OCI-LY3 (cell line): ENCODE measurements around the gene KAT6B.

Source experiments
- H2AFZ ChIP-seq: fragments of 200-600, 300-600 bp; shearing (Covaris generic); 2 replicates; pipeline ENCODE4 v1.6.0; 2014; ENCODE audit warnings: antibody characterized with exemption, low read depth, low read length
- H3K27ac ChIP-seq: fragments of 200-600, 300-600 bp; sonication (generic); 2 replicates; pipeline ENCODE4 v1.5.1; 2014; ENCODE audit warnings: mild to moderate bottlenecking, low read length, moderate library complexity, mixed read lengths
- H3K27me3 ChIP-seq: fragments of 200-600, 300-600 bp; sonication (generic); 2 replicates; pipeline ENCODE4 v1.6.1; 2014; ENCODE audit warnings: low read depth, low read length, mixed read lengths
- H3K36me3 ChIP-seq: fragments of 200-600, 300-600 bp; sonication (generic); replicated peaks from 2 replicates; pipeline ENCODE3; 2014; ENCODE audit warnings: low read depth, low read length, mixed read lengths
- H3K4me1 ChIP-seq: fragments of 300-600, 200-600 bp; sonication (generic); 2 replicates; pipeline ENCODE4 v1.6.1; 2014; ENCODE audit warnings: low read length, mixed read lengths
- H3K4me2 ChIP-seq: fragments of 200-600, 300-600 bp; sonication (generic); 2 replicates; pipeline ENCODE4 v1.6.1; 2014; ENCODE audit warnings: low read length, mixed read lengths
- H3K4me3 ChIP-seq: fragments of 300-600, 200-600 bp; sonication (generic); 2 replicates; pipeline ENCODE4 v1.5.1; 2014; ENCODE audit warnings: antibody characterized with exemption, mild to moderate bottlenecking, low read length, moderate library complexity
- H3K79me2 ChIP-seq: fragments of 300-600, 200-600 bp; shearing (Covaris generic); 2 replicates; pipeline ENCODE4 v1.6.1; 2014; ENCODE audit warnings: mild to moderate bottlenecking, low read length, mixed read lengths
- H3K9ac ChIP-seq: fragments of 300-600, 200-600 bp; shearing (Covaris generic); 2 replicates; pipeline ENCODE4 v1.6.0; 2014; ENCODE audit warnings: mild to moderate bottlenecking, low read length, moderate library complexity
- H3K9me3 ChIP-seq: fragments of 200-600, 300-600 bp; shearing (Covaris generic); 2 replicates; pipeline ENCODE4 v1.6.1; 2014; ENCODE audit warnings: low read length, mixed read lengths; ENCODE audit not compliant: insufficient read depth
- H4K20me1 ChIP-seq: fragments of 200-600, 300-600 bp; sonication (generic); 2 replicates; pipeline ENCODE4 v1.6.1; 2016; ENCODE audit warnings: low read length, mixed read lengths; ENCODE audit not compliant: insufficient read depth
- CTCF ChIP-seq: fragments of 200-600, 300-600 bp; sonication (generic); IDR thresholded peaks from 2 replicates; pipeline ENCODE4 v1.5.1; 2014; ENCODE audit warnings: antibody characterized with exemption, low read length, low read depth
- EZH2phosphoT487 ChIP-seq: fragments of 200-600 bp; shearing (Covaris generic); IDR thresholded peaks from 2 replicates; pipeline ENCODE4 v1.6.1; 2018; ENCODE audit warnings: antibody characterized with exemption, mixed run types, low read depth

The KAT6B gene

GRCh38 chr10:75000748-75001321 is 174.4 kb downstream of the KAT6B start:
- no peaks in the 10 kb centered on the region for H3K27me3 ChIP-seq
- H3K27ac ChIP-seq, result peak overlapping the region; percentile 56
- no peaks in the 10 kb centered on the region for H3K9me3 ChIP-seq
- H3K4me2 ChIP-seq, result peak overlapping the region; percentile 96
- TF ChIP-seq EZH2phosphoT487, result no peak
- TF ChIP-seq CTCF, result no peak
- H3K9ac ChIP-seq, result peak overlapping the region; percentile 34
- H3K4me1 ChIP-seq, result peaks cover 19% of the 10 kb centered on the region
- no peaks in the 10 kb centered on the region for H3K79me2 ChIP-seq
- H2AFZ ChIP-seq, result peak overlapping the region; percentile 33; the same call in 1 of the 2 replicates
- peak overlapping the region; percentile 75 for H3K4me3 ChIP-seq
- H4K20me1 ChIP-seq, result no peaks in the 10 kb centered on the region
- H3K36me3 ChIP-seq, result no peaks in the 10 kb centered on the region

- H3K36me3 ChIP-seq, result no peaks in the 10 kb centered on the region
- no peak overlapping the region for H3K27ac ChIP-seq
- peaks cover 19% of the 10 kb centered on the region for H3K4me1 ChIP-seq
- H3K9ac ChIP-seq, result no peak overlapping the region
- no peak overlapping the region for H3K4me3 ChIP-seq
- no peak overlapping the region for H3K4me2 ChIP-seq
- H3K9me3 ChIP-seq, result no peaks in the 10 kb centered on the region
- no peak overlapping the region for H2AFZ ChIP-seq
- no peaks in the 10 kb centered on the region for H3K27me3 ChIP-seq
- TF ChIP-seq EZH2phosphoT487 (no peak), CTCF (no peak)
- H4K20me1 ChIP-seq, result no peaks in the 10 kb centered on the region
- no peaks in the 10 kb centered on the region for H3K79me2 ChIP-seq
Measured at GRCh38 chr10:75001715-75002350, 175.4 kb downstream of the KAT6B start.

- Histone ChIP-seq H3K9ac (no peak overlapping the region), H3K4me2 (no peak overlapping the region), H4K20me1 (no peaks in the 10 kb centered on the region), H3K27me3 (no peaks in the 10 kb centered on the region), H3K36me3 (no peaks in the 10 kb centered on the region), H3K4me1 (peaks cover 19% of the 10 kb centered on the region), H3K79me2 (no peaks in the 10 kb centered on the region), H3K9me3 (no peaks in the 10 kb centered on the region), H3K27ac (no peak overlapping the region), H2AFZ (no peak overlapping the region), H3K4me3 (no peak overlapping the region)
- TF ChIP-seq CTCF, result no peak
- no peak for TF ChIP-seq EZH2phosphoT487
Measured at GRCh38 chr10:75002351-75002725, 175.9 kb downstream of the KAT6B start.

- Histone ChIP-seq H4K20me1 (no peaks in the 10 kb centered on the region), H3K36me3 (no peaks in the 10 kb centered on the region), H3K9ac (no peak overlapping the region), H3K27ac (no peak overlapping the region), H3K9me3 (no peaks in the 10 kb centered on the region), H3K4me2 (no peak overlapping the region), H3K79me2 (no peaks in the 10 kb centered on the region), H3K27me3 (no peaks in the 10 kb centered on the region), H3K4me1 (peaks cover 19% of the 10 kb centered on the region), H2AFZ (no peak overlapping the region), H3K4me3 (no peak overlapping the region)
- TF ChIP-seq EZH2phosphoT487 (no peak), CTCF (no peak)
Measured at GRCh38 chr10:75002967-75003594, 176.7 kb downstream of the KAT6B start.
